PC-3 (cell line): Measurements from ENCODE around the gene UBA6. TPM values are rescaled to one million over a fixed set of nuclear protein-coding genes. Genes with fewer than 3 reads are reported as not detected.

Experiments
- ATAC-seq: fragments of 200-7000 bp; cut with Tn5 transposase; 2 replicates; pipeline ENCODE4 v1.9.1; 2020; ENCODE audit warnings: mild to moderate bottlenecking, moderate library complexity
- BruUV-seq: library from RNA; stranded (reverse); fragments of 400-500 nt; replicated peaks from 2 replicates; lab custom pipeline; 2021; lab: Mats Ljungman, UMichigan
- CTCF ChIA-PET: fragments of 300-600 bp; sonication (Branson Sonifier 250); formaldehyde crosslinking; loops from one replicate; lab custom pipeline; 2022; ENCODE audit warnings: antibody characterized with exemption; lab: Charles Lee
- POLR2A ChIA-PET: fragments of 300-600 bp; sonication (Branson Sonifier 250); formaldehyde crosslinking; loops from one replicate; lab custom pipeline; 2022; ENCODE audit warnings: antibody characterized with exemption; ENCODE audit not compliant: unreplicated experiment; lab: Charles Lee
- DNase-seq: peaks from one replicate; pipeline ENCODE4 v3.0.0-alpha.2; 2015
- H2AFZ ChIP-seq: fragments of 300-600 bp; sonication (generic); 2 replicates; pipeline ENCODE4 v1.6.0; 2016; ENCODE audit warnings: antibody characterized with exemption, low read length
- H3F3A ChIP-seq: fragments of 300-600 bp; sonication (generic); one replicate; pipeline ENCODE4 v1.6.0; 2017; ENCODE audit warnings: antibody characterized with exemption, low read length, control low read depth, mild to moderate bottlenecking; ENCODE audit not compliant: unreplicated experiment
- H3K27ac ChIP-seq: fragments of 300-600 bp; sonication (generic); 2 replicates; pipeline ENCODE4 v1.5.1; 2016; ENCODE audit warnings: mild to moderate bottlenecking, low read length
- H3K27me3 ChIP-seq: fragments of 300-600 bp; sonication (generic); 2 replicates; pipeline ENCODE4 v1.6.1; 2016; ENCODE audit warnings: low read length, mixed read lengths
- H3K36me3 ChIP-seq: fragments of 300-600 bp; sonication (generic); 2 replicates; pipeline ENCODE4 v1.6.1; 2016; ENCODE audit warnings: low read depth, mixed run types, low read length, mixed read lengths
- H3K4me1 ChIP-seq: fragments of 300-600 bp; sonication (generic); 2 replicates; pipeline ENCODE4 v1.5.1; 2016; ENCODE audit warnings: low read length; ENCODE audit not compliant: insufficient read depth
- H3K4me2 ChIP-seq: fragments of 300-600 bp; sonication (generic); 2 replicates; pipeline ENCODE4 v1.6.0; 2016; ENCODE audit warnings: low read length
- H3K4me3 ChIP-seq: fragments of 300-600 bp; sonication (generic); 2 replicates; pipeline ENCODE4 v1.5.1; 2016; ENCODE audit warnings: mild to moderate bottlenecking, low read length, mixed read lengths
- H3K79me2 ChIP-seq: fragments of 300-600 bp; sonication (generic); 2 replicates; pipeline ENCODE4 v1.6.1; 2017; ENCODE audit warnings: low read length, mixed read lengths
- H3K9ac ChIP-seq: fragments of 300-600 bp; sonication (generic); 2 replicates; pipeline ENCODE4 v1.6.0; 2016; ENCODE audit warnings: mild to moderate bottlenecking, low read length
- H3K9me2 ChIP-seq: fragments of 300-600 bp; sonication (generic); replicated peaks from 2 replicates; pipeline ENCODE4 v1.6.1; 2016; ENCODE audit warnings: mixed run types, low read length, mixed read lengths
- H3K9me3 ChIP-seq: fragments of 300-600 bp; sonication (generic); 2 replicates; pipeline ENCODE4 v1.6.1; 2016; ENCODE audit warnings: low read length, mixed read lengths
- H4K20me1 ChIP-seq: fragments of 300-600 bp; sonication (generic); 2 replicates; pipeline ENCODE4 v1.6.1; 2016; ENCODE audit warnings: low read length, mixed read lengths
- EZH2 ChIP-seq: fragments of 300-600 bp; sonication (generic); IDR thresholded peaks from one replicate; pipeline ENCODE4 v1.6.1; 2017; ENCODE audit warnings: antibody characterized with exemption, mild to moderate bottlenecking, low read length; ENCODE audit not compliant: unreplicated experiment
- EZH2phosphoT487 ChIP-seq: fragments of 300-600 bp; sonication (generic); IDR thresholded peaks from 2 replicates; pipeline ENCODE4 v1.6.1; 2018; ENCODE audit warnings: mild to moderate bottlenecking, antibody characterized with exemption, low read length, borderline replicate concordance
- intact Hi-C: fragments of 100-400 bp; cut with micrococcal nuclease; formaldehyde crosslinking; loops from 2 replicates; pipeline ENCODE4 v1.9.0; 2023
- total RNA-seq: library from RNA; depleted of rRNA; stranded (reverse); fragments of >200 nt; gene quantifications from 2 replicates; pipeline ENCODE4 v1.2.3, GENCODE V29; 2014; rRNA removed
- TF ChIP-seq, protein P1 (sequence below): fragments of 300-600 bp; sonication (generic); conservative IDR thresholded peaks from 2 replicates; pipeline ENCODE4 v1.5.1; 2017; ENCODE audit warnings: antibody characterized with exemption, low read depth, mild to moderate bottlenecking, low read length

Gene UBA6
- total RNA-seq, 1 experiment from 2014 or later = 94.6 TPM

DNA sequence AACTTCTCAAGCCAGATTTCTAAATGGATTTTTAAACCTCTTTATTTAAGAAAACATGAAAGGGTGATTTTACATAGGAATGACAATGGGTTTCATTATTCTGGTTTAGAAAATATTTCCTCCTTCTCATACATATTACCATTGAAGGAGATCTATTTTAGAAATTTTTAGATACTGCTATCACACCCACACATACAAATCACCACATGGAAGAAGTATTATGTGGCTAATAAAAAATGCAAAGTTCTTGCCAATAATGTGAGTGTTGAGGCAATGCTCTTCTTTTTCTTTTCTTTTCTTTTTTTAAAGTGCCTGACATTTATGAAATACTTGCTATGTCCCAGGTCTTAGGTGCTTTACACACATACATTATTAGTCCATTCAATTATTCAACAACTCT is 135.7 kb downstream of the UBA6 start:
- POLR2A ChIA-PET = no interaction called here

More for the DNA sequence above, 135.7 kb downstream of the UBA6 start:
- H3K9me2 ChIP-seq = no peaks in the 10 kb centered on the region
- H3K27me3 ChIP-seq = no peaks in the 10 kb centered on the region
- H4K20me1 ChIP-seq = no peaks in the 10 kb centered on the region
- no peaks in the 10 kb centered on the region for H3K4me1 ChIP-seq
- no peaks in the 10 kb centered on the region for H3K79me2 ChIP-seq
- H3F3A ChIP-seq = no peaks in the 10 kb centered on the region
- no TSS peak for BruUV-seq
- H3K9ac ChIP-seq = no peak overlapping the region
- TF ChIP-seq, protein P1, sequence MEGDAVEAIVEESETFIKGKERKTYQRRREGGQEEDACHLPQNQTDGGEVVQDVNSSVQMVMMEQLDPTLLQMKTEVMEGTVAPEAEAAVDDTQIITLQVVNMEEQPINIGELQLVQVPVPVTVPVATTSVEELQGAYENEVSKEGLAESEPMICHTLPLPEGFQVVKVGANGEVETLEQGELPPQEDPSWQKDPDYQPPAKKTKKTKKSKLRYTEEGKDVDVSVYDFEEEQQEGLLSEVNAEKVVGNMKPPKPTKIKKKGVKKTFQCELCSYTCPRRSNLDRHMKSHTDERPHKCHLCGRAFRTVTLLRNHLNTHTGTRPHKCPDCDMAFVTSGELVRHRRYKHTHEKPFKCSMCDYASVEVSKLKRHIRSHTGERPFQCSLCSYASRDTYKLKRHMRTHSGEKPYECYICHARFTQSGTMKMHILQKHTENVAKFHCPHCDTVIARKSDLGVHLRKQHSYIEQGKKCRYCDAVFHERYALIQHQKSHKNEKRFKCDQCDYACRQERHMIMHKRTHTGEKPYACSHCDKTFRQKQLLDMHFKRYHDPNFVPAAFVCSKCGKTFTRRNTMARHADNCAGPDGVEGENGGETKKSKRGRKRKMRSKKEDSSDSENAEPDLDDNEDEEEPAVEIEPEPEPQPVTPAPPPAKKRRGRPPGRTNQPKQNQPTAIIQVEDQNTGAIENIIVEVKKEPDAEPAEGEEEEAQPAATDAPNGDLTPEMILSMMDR = no peak
- TF ChIP-seq EZH2phosphoT487 (no peak), EZH2 (no peak)
- H3K36me3 ChIP-seq = no peaks in the 10 kb centered on the region
- no peak overlapping the region for H3K27ac ChIP-seq
- DNase-seq = no peak
- no peak overlapping the region for H3K4me3 ChIP-seq
- H2AFZ ChIP-seq = no peak overlapping the region
- H3K4me2 ChIP-seq = no peak overlapping the region
- ATAC-seq = no peak
- CTCF ChIA-PET = interaction anchor here (0.6 kb wide), 1 partner anchor 160 kb away, joined by 3 read pairs; no protein-coding TSS in a partner anchor
- H3K9me3 ChIP-seq = no peaks in the 10 kb centered on the region
- intact Hi-C loops = no loop called here

Other genes with a start within 250 kb of the UBA6 start
- 8.4 and 10.6 TPM in 2 replicates for gene CENPC, start 155.7 kb downstream of the UBA6 start, total RNA-seq
- not detected in 2 replicates for gene STAP1, start 142.4 kb downstream of the UBA6 start, total RNA-seq
- gene GNRHR, start 53.2 kb upstream of the UBA6 start, total RNA-seq = not detected in 2 replicates
- gene TMPRSS11D, start 182.8 kb upstream of the UBA6 start, total RNA-seq = not detected in 2 replicates